Neural progenitor cell (in vitro differentiated cells): ENCODE measurements around the gene SLCO4A1. TPM values are rescaled to one million over a fixed set of nuclear protein-coding genes. Genes with fewer than 3 reads are reported as not detected.

Experiments
- DNase-seq: peaks from one replicate; pipeline ENCODE4 v3.0.0-alpha.2; 2016; ENCODE audit warnings: low spot score
- H2AFZ ChIP-seq: fragments of 200-600 bp; sonication (generic); replicated peaks from 2 replicates; pipeline ENCODE4 v1.6.1; 2016; ENCODE audit warnings: antibody characterized with exemption
- H3F3A ChIP-seq: fragments of 200-600 bp; sonication (generic); 2 replicates; pipeline ENCODE4 v1.6.1; 2016; ENCODE audit warnings: antibody characterized with exemption, low read depth
- H3K27ac ChIP-seq: fragments of 200-600 bp; sonication (generic); 2 replicates; pipeline ENCODE4 v1.5.1; 2016; ENCODE audit warnings: mild to moderate bottlenecking
- H3K27me3 ChIP-seq: fragments of 200-600 bp; sonication (generic); 2 replicates; pipeline ENCODE4 v1.6.1; 2016; ENCODE audit warnings: mild to moderate bottlenecking, moderate library complexity
- H3K36me3 ChIP-seq: fragments of 200-600 bp; sonication (generic); 2 replicates; pipeline ENCODE4 v1.5.1; 2016
- H3K4me1 ChIP-seq: fragments of 200-600 bp; sonication (generic); 2 replicates; pipeline ENCODE4 v1.6.1; 2016; ENCODE audit warnings: mixed run types
- H3K4me2 ChIP-seq: fragments of 200-600 bp; sonication (generic); 2 replicates; pipeline ENCODE4 v1.6.1; 2016
- H3K4me3 ChIP-seq: fragments of 200-600 bp; sonication (generic); 2 replicates; pipeline ENCODE4 v1.5.1; 2016
- H3K79me2 ChIP-seq: fragments of 200-600 bp; sonication (generic); 2 replicates; pipeline ENCODE4 v1.6.1; 2016; ENCODE audit warnings: low read depth
- H3K9ac ChIP-seq: fragments of 200-600 bp; sonication (generic); 2 replicates; pipeline ENCODE4 v1.6.1; 2016
- H3K9me3 ChIP-seq: fragments of 200-600 bp; sonication (generic); 2 replicates; pipeline ENCODE4 v1.5.1; 2016; ENCODE audit warnings: low read depth
- H4K20me1 ChIP-seq: fragments of 200-600 bp; sonication (generic); 2 replicates; pipeline ENCODE4 v1.6.1; 2016; ENCODE audit warnings: low read depth
- H3K27ac Mint-ChIP-seq: 3 replicates; pipeline ENCODE4 v1.8.0; 2021; ENCODE audit warnings: mixed read lengths
- H3K27me3 Mint-ChIP-seq: 2 replicates; pipeline ENCODE4 v1.8.0; 2022; ENCODE audit warnings: low read depth, mild to moderate bottlenecking, inconsistent platforms, moderate library complexity, mixed read lengths; ENCODE audit not compliant: insufficient read depth
- H3K36me3 Mint-ChIP-seq: 3 replicates; pipeline ENCODE4 v1.8.0; 2021; ENCODE audit warnings: mixed read lengths
- H3K4me1 Mint-ChIP-seq: 3 replicates; pipeline ENCODE4 v1.8.0; 2021; ENCODE audit warnings: mixed read lengths
- H3K4me3 Mint-ChIP-seq: 3 replicates; pipeline ENCODE4 v1.8.0; 2021; ENCODE audit warnings: mild to moderate bottlenecking, moderate library complexity, mixed read lengths
- H3K9me3 Mint-ChIP-seq: 3 replicates; pipeline ENCODE4 v1.8.0; 2020; ENCODE audit warnings: mixed read lengths
- EZH2 ChIP-seq: fragments of 200-600 bp; sonication (generic); IDR thresholded peaks from 2 replicates; pipeline ENCODE4 v1.6.1; 2017; ENCODE audit warnings: antibody characterized with exemption, mild to moderate bottlenecking, moderate library complexity
- EZH2phosphoT487 ChIP-seq: fragments of 200-600 bp; sonication (generic); IDR thresholded peaks from 2 replicates; pipeline ENCODE4 v1.6.1; 2017; ENCODE audit warnings: antibody characterized with exemption
- total RNA-seq: library from RNA; depleted of rRNA; stranded (reverse); fragments of >200 nt; gene quantifications from 2 replicates; pipeline ENCODE4 v1.2.3, GENCODE V29; 2015; ENCODE audit warnings: low replicate concordance
- TF ChIP-seq, protein P1 (sequence below): fragments of 200-600 bp; sonication (generic); IDR thresholded peaks from 2 replicates; pipeline ENCODE4 v1.5.1; 2017; ENCODE audit warnings: antibody characterized with exemption, mild to moderate bottlenecking

Gene SLCO4A1
- total RNA-seq, 1 donor from 2014 or later = 0.88 TPM

DNA sequence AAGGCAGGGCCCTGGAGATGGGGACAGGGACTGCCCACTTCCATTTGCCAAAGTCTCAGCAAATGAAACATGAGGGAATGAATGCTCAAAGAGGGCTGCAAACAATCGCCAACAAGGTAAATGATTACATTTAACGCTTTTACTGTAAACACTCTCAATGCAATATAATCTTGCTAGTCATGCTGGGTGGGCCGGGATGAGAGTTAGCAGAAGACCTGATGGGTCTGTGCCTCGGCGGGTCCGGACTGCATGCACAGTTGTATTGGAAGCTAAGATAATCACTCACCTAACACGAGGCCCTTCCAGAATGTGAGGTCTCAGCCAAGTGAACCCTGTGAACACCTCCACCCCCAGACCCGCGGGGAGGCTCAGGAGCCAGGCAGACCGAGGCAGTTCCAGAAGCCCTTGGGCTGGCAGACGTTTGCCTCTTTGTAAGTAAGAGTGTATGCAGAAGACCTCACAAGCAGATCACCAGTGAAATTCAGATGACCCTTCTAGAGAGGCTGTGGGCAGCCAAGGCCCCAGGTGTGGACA lies 4.7 kb upstream of the SLCO4A1 start:
- H4K20me1 ChIP-seq = peaks cover 5% of the 10 kb centered on the region
- Mint-ChIP-seq H3K36me3 (no peaks in the 10 kb centered on the region), H3K9me3 (no peaks in the 10 kb centered on the region), H3K4me1 (peaks cover 25% of the 10 kb centered on the region), H3K4me3 (no peak overlapping the region), H3K27ac (no peak overlapping the region), H3K27me3 (peaks cover 32% of the 10 kb centered on the region)
- H3K36me3 ChIP-seq = no peaks in the 10 kb centered on the region
- no peak overlapping the region for H2AFZ ChIP-seq
- H3K4me2 ChIP-seq = no peak overlapping the region
- H3K9me3 ChIP-seq = no peaks in the 10 kb centered on the region
- peaks cover 13% of the 10 kb centered on the region for H3K4me1 ChIP-seq
- H3K9ac ChIP-seq = no peak overlapping the region
- H3K4me3 ChIP-seq = no peak overlapping the region
- no peaks in the 10 kb centered on the region for H3K79me2 ChIP-seq
- DNase-seq = no peak
- peaks cover 65% of the 10 kb centered on the region for H3K27me3 ChIP-seq
- TF ChIP-seq EZH2 = no peak
- TF ChIP-seq EZH2phosphoT487 = no peak
- TF ChIP-seq, protein P1, sequence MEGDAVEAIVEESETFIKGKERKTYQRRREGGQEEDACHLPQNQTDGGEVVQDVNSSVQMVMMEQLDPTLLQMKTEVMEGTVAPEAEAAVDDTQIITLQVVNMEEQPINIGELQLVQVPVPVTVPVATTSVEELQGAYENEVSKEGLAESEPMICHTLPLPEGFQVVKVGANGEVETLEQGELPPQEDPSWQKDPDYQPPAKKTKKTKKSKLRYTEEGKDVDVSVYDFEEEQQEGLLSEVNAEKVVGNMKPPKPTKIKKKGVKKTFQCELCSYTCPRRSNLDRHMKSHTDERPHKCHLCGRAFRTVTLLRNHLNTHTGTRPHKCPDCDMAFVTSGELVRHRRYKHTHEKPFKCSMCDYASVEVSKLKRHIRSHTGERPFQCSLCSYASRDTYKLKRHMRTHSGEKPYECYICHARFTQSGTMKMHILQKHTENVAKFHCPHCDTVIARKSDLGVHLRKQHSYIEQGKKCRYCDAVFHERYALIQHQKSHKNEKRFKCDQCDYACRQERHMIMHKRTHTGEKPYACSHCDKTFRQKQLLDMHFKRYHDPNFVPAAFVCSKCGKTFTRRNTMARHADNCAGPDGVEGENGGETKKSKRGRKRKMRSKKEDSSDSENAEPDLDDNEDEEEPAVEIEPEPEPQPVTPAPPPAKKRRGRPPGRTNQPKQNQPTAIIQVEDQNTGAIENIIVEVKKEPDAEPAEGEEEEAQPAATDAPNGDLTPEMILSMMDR = no peak
- H3F3A ChIP-seq = peaks cover 5% of the 10 kb centered on the region
- H3K27ac ChIP-seq = no peak overlapping the region

DNA sequence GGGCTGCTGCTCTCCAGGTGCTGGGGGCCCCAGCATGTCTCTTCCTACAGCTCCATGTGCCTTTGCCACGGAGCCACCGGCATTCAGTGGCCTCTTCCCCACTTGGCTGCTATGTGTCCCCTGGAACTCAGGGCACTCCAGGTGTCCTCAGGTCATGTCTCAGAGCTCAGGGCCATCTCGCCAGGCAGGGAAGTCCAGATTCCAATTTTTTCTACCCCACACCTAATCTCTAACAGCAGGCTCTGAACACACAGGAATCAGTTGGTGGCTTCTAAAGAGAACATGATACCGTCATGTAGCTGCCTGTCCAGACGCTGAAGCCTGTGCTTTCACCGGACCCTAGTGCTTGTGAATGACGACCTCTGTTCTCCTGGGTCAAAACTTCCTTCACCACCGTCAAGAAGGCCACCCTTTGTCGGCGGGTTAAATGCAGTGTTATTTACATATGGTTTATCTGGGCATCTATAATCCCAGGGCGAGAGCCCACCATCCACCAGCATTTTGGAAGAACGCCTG lies 4.2 kb upstream of the SLCO4A1 start:
- TF ChIP-seq, protein P1 = no peak
- TF ChIP-seq EZH2phosphoT487 (no peak), EZH2 (no peak)
- H3K4me3 ChIP-seq = no peak overlapping the region
- no peak overlapping the region for H2AFZ ChIP-seq
- H3K27ac Mint-ChIP-seq = no peak overlapping the region
- no peak overlapping the region for H3K9ac ChIP-seq
- peaks cover 11% of the 10 kb centered on the region for H4K20me1 ChIP-seq
- H3K27ac ChIP-seq = no peak overlapping the region
- H3K4me2 ChIP-seq = no peak overlapping the region
- peaks cover 70% of the 10 kb centered on the region for H3K27me3 ChIP-seq
- H3F3A ChIP-seq = peaks cover 5% of the 10 kb centered on the region
- H3K9me3 ChIP-seq = no peaks in the 10 kb centered on the region
- no peaks in the 10 kb centered on the region for H3K79me2 ChIP-seq
- H3K4me1 ChIP-seq = peaks cover 18% of the 10 kb centered on the region
- H3K27me3 Mint-ChIP-seq = peaks cover 32% of the 10 kb centered on the region
- DNase-seq = no peak
- peaks cover 25% of the 10 kb centered on the region for H3K4me1 Mint-ChIP-seq
- no peaks in the 10 kb centered on the region for H3K9me3 Mint-ChIP-seq
- no peaks in the 10 kb centered on the region for H3K36me3 ChIP-seq
- H3K36me3 Mint-ChIP-seq = no peaks in the 10 kb centered on the region
- H3K4me3 Mint-ChIP-seq = peak overlapping the region; percentile 38

DNA sequence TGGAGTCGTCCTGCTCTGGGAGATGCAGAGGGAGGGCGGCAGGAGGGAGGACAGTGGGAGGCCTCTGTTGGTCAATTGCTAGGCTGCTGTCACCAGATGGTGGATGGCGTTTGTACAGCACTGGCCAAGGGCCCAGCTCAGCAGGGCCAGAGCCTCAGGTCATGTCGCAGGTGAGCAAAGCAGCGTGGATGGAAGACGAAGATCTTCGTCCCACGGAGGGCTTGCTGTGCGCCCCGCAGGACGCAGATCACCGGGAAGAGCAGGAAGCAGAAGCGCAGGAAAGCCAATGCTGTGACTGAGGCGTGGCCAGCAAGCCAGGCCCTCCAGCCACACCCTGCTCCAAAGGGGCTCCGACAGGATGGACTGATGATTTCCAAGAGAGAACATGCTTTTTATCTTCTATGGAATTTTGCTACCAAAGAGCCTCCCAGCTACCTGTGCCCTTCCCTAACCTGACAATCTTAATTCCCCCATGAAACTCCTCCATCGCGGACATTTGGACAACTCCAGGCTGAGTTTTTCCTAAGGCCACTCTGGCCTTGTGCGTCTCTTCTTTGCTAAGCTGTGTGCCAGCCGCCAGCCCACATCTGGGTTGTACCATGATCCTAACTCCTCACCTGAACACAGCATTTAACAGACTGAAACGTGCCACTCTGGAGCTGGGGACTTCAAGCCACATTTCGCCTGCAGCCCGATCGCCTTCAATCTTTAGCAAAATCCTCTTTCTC lies 3.5 kb upstream of the SLCO4A1 start:
- Histone ChIP-seq H3K27ac (no peak overlapping the region), H3K9me3 (no peaks in the 10 kb centered on the region), H3K27me3 (peaks cover 78% of the 10 kb centered on the region), H3K79me2 (no peaks in the 10 kb centered on the region), H4K20me1 (peaks cover 18% of the 10 kb centered on the region), H3F3A (peaks cover 10% of the 10 kb centered on the region), H2AFZ (no peak overlapping the region), H3K4me1 (peaks cover 20% of the 10 kb centered on the region), H3K36me3 (no peaks in the 10 kb centered on the region), H3K4me3 (no peak overlapping the region), H3K4me2 (no peak overlapping the region), H3K9ac (no peak overlapping the region)
- Mint-ChIP-seq H3K9me3 (no peaks in the 10 kb centered on the region), H3K4me3 (peak overlapping the region; percentile 3), H3K27ac (no peak overlapping the region), H3K4me1 (peaks cover 21% of the 10 kb centered on the region), H3K36me3 (no peaks in the 10 kb centered on the region), H3K27me3 (peaks cover 34% of the 10 kb centered on the region)
- no peak for DNase-seq
- TF ChIP-seq, protein P1 = no peak
- no peak for TF ChIP-seq EZH2
- TF ChIP-seq EZH2phosphoT487 = no peak
